ENCODE results near the gene CBR4. TPM values are rescaled to one million over a fixed set of nuclear protein-coding genes. Genes with fewer than 3 reads are reported as not detected.
"Not testable (repeated sequence)": the region's sequence is repeated elsewhere in the genome, so short reads cannot be mapped to it uniquely, and the experiment has no call there.

The CBR4 gene
- total RNA-seq, 1 donor from 2014 or later, result 11.6 TPM

DNA sequence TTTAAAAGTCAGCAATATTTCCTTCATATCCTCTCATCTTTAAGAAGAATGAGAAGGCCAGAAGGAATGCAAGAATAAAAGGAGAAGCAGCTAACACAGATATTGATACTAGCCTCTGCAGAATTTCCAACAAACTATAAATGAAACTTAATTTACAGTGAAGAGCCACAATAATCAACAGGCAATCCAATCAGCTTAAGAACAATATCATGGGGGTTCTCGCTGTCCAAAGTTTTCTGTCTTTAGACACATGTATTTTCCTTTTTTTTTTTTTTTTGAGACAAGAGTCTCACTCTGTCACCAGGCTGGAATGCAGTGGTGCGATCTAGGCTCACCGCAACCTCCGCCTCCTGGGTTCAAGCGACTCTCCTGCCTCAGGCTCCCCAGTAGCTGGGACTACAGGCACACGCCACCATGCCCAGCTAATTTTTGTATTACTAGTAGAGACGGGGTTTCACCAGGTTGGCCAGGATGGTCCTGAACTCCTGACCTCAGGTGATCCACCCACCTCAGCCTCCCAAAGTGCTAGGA is 17.0 kb downstream of the CBR4 start:
- ATAC-seq, result not testable (repeated sequence)

DNA sequence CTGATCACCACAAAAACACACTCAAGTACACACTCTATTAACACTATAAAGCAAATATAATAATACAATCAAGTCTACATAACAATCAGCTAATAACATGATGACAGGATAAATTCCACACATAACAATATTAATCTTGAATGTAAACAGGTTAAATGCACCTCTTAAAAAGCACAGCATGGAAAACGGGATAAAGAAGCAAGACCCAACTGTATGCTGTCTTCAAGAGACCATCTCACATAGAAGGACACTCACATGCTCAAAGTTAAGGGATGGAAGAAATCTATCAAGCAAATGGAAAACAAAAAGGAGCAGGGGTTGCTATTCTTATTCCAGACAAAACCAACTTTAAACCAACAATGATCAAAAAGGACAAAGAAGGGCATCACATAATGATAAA is 28.1 kb downstream of the CBR4 start:
- no peak for ATAC-seq

DNA sequence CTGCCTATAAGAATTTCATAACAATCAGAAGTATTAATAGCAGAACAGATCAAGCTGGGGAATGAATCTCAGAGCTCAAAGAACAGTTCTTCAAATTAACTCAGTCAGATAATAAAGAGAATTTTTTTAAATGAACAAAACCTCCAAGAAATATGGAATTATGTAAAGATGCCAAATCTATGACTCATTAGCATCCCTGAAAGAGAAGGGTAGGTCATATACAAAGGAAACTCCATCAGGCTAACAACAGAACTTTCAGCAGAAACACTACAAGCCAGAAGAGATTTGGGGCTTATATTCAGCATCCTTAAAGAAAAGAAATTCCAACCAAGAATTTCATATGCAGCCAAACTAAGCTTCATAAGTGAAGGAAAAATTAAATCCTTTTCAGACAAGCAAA is 28.6 kb downstream of the CBR4 start:
- no peak for ATAC-seq

GRCh38 chr4:168979338-168979737 is 30.7 kb downstream of the CBR4 start:
- ATAC-seq, result no peak

DNA sequence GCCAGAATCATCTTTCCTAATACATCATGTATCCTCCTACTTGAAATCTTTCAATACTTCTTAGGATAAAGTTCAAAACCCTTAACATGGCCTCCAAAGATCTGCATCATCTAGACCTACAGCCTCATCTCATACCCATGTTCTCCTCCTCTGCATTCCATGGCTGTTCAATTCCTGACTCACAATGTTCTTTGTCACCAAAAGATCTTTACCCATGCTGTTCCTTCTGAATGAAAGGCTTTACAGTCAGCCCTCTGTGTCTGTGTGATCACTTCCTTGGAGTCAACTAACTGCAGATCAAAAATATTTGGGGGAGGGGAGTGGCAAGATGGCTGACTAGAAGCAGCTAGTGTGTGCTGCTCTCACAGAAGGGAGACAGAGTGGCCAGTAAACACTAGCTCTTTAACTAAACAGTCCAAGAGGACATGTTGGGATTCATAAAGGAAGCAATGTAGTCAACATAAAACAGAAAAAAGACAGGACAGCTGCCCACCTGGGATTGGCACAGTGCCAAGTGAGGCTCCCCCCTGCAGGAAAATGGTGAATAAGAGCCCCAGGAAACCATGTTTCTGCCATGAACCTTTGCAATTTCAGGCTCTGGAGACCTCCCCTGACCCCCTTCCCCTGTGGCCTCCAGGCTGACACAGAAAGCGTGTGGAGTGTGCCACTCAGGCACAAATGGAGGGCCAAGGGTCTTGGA is 31.9 kb downstream of the CBR4 start:
- ATAC-seq, result no peak

DNA sequence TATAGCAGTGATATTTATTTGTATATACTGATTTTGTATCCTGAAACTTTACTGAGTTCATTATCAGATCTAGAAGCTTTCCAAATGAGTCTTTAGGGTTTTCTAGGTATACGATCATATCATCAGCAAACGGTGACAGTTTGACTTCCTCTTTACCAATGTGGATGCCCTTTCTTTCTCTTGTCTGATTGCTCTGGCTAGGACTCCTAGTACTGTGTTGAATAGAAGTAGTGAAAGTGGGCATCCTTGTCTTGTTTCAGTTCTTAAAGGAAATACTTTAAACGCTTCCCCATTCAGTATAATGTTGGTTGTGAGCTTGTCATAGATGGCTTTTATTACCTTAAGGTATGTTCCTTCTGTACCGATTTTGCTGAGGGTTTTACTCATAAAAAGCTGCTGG is 37.5 kb downstream of the CBR4 start:
- ATAC-seq, result no peak

DNA sequence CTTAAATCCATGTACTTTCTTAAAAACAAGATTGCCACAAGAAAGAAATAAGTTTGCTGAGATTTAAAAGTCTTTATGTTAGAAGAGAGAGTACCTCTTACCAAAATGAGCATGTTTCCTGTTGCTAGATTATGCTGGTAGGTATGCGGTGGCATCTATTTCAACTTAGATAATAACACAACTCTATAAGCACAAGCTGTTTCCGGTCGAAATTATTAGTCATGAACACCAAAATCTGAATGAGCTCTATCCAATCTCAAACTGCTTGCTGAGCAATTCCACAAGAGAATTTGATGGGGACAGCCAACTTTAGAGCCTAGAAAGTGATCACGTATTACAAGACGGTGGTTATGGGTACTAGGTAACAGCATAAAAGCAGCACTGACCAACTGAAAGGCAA is 49.3 kb downstream of the CBR4 start:
- no peak for ATAC-seq

- ATAC-seq, result no peak
Observed at GRCh38 chr4:168955674-168956073, 54.4 kb downstream of the CBR4 start.

DNA sequence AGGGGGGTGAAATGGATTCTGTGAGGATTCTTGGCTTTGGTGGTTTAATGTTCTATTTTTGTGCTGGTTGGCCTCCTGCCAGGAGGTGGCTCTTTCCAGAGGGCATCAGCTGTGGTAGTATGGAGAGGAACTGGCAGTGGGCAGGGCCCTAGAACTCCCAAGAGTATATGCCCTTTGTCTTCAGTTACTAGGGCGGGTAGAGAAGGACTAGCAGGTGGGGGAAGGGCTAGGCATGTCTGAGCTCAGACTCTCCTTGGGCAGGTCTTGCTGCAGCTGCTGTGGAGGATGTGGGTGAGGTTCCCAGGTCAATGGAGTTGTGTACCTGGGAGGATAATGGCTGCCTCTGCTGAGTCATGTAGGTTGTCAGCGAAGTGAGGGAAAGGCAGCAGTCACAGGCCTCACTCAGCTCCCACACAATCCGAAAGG is 57.2 kb downstream of the CBR4 start:
- ATAC-seq, result peak; percentile 42

GRCh38 chr4:168945291-168945690 is 64.8 kb downstream of the CBR4 start:
- ATAC-seq, result no peak

DNA sequence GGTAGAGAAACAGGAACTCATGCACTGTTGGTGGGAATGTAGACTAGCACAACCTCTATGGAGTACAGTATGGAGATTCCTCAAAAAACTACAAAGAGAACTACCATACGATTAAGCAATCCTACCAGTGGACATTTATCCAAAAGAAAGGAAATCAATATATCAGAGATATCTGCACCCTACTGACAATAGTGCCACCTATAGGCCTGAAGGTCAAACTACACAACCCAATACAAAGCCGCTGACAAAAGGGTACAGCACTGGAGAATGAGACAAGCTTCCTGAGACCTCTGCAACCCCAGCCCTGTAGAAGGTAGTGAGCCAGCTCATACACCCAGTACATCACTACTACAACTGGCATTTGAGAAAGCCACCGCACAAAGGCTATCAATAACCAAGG is 67.1 kb downstream of the CBR4 start:
- ATAC-seq, result no peak
